ENCODE results near the gene LPGAT1. TPM values are rescaled to one million over a fixed set of nuclear protein-coding genes. Genes with fewer than 3 reads are reported as not detected.
"Not testable (repeated sequence)": the region's sequence is repeated elsewhere in the genome, so short reads cannot be mapped to it uniquely, and the experiment has no call there.

Gene LPGAT1
- total RNA-seq, 3 donors from 2014 or later (not counting 1 experiment from before 2014, with no cell fraction given), result 58.6 to 76.3 (median 71.5) TPM

DNA sequence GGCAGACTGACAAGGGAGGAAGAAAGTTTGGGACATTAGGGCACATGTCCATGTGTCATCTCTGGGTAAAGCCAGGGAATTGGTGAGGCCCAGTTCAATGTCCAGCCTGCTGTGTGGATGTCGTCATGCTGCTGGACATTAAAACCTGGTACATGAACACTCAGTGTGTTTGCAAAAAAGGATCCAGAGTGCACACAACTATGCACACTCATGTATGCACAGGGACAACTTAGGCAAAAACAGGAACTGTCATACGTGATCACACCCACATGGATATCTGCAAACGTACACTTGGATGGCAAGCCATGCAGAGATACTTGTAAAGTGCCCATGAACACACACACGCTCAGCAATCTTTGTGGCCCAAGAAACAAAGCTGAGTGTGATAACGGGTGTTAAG, 107.3 kb downstream of the LPGAT1 start:
- DNase-seq (no peak), ATAC-seq (no peak)
- Histone ChIP-seq H3K4me3 (ENCODE audit: low read length) (no peak overlapping the region), H3K4me1 (ENCODE audit: control insufficient read depth, insufficient read depth, low read length) (no peaks in the 10 kb centered on the region), H3K27me3 (ENCODE audit: control insufficient read depth, insufficient read depth, low read length) (no peaks in the 10 kb centered on the region), H3K9me3 (ENCODE audit: control insufficient read depth, insufficient read depth, low read length) (no peaks in the 10 kb centered on the region), H3K27ac (ENCODE audit: low read length) (no peak overlapping the region), H3K36me3 (ENCODE audit: control insufficient read depth, insufficient read depth, low read length) (no peaks in the 10 kb centered on the region)
- 86% methylated on average over 5 of the region's 5 CpGs for WGBS (ENCODE audit: insufficient coverage)
- Mint-ChIP-seq H3K9me3 (no peaks in the 10 kb centered on the region), H3K27me3 (ENCODE audit: low read depth in 2 of 2) (no peaks in the 10 kb centered on the region), H3K36me3 (no peaks in the 10 kb centered on the region), H3K4me3 (no peak overlapping the region), H3K27ac (no peak overlapping the region), H3K4me1 (no peaks in the 10 kb centered on the region)
- TF ChIP-seq, protein P1, sequence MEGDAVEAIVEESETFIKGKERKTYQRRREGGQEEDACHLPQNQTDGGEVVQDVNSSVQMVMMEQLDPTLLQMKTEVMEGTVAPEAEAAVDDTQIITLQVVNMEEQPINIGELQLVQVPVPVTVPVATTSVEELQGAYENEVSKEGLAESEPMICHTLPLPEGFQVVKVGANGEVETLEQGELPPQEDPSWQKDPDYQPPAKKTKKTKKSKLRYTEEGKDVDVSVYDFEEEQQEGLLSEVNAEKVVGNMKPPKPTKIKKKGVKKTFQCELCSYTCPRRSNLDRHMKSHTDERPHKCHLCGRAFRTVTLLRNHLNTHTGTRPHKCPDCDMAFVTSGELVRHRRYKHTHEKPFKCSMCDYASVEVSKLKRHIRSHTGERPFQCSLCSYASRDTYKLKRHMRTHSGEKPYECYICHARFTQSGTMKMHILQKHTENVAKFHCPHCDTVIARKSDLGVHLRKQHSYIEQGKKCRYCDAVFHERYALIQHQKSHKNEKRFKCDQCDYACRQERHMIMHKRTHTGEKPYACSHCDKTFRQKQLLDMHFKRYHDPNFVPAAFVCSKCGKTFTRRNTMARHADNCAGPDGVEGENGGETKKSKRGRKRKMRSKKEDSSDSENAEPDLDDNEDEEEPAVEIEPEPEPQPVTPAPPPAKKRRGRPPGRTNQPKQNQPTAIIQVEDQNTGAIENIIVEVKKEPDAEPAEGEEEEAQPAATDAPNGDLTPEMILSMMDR (IDR thresholded peaks at IDR 0.05), result no peak
- intact Hi-C loops (cut with micrococcal nuclease), result no loop called here

DNA sequence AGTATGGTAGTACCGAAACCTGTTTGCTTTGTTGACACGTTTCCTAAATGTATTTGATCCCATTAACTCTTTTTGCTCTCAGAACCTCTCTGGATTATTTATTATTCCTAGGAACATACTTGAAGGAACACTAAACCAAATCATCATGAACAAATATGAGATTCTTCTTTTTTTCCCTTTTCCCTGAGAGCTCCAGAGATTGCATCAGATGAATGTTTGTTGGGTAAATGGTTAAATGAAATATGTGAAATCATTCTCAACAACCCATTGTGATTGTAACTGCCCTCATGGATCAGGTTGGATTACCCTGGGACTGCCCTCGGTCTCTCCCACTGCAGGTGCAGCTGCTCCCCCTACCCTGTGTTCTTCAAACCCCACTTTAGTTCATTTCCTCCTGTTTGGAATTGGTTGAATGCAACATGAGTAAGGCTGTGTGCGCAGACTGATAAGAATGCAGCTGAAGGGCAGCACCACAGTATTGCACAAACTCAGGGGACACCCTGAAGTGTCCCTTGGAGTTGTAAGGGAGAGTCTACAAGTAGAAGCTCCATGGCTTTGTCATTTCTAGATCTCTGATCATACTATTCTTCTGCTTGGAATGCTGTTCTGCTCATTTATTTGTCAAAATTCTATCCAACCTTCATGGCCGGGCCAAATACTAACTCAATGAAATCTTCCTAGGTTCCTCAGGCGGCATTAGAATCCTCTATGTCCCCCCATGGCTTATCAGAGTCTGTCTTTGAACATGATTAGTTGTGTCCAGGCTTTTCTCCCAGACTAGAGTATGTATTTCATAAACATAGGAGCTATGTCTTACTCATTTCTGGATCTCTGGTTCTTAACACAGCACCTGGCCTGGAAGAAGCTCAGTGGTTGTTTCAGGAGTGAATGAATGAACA, 108.0 kb downstream of the LPGAT1 start:
- H3K9me3 Mint-ChIP-seq, result no peaks in the 10 kb centered on the region
- WGBS (ENCODE audit: insufficient coverage), result 95% methylated on average over 6 of the region's 6 CpGs
- H3K4me1 Mint-ChIP-seq, result no peaks in the 10 kb centered on the region
- Histone ChIP-seq H3K9me3 (ENCODE audit: control insufficient read depth, insufficient read depth, low read length) (no peaks in the 10 kb centered on the region), H3K27me3 (ENCODE audit: control insufficient read depth, insufficient read depth, low read length) (no peaks in the 10 kb centered on the region), H3K4me3 (ENCODE audit: low read length) (no peak overlapping the region), H3K27ac (ENCODE audit: low read length) (no peak overlapping the region), H3K36me3 (ENCODE audit: control insufficient read depth, insufficient read depth, low read length) (no peaks in the 10 kb centered on the region), H3K4me1 (ENCODE audit: control insufficient read depth, insufficient read depth, low read length) (no peaks in the 10 kb centered on the region)
- no peaks in the 10 kb centered on the region for H3K27me3 Mint-ChIP-seq (ENCODE audit: low read depth in 2 of 2)
- TF ChIP-seq, protein P1 (IDR thresholded peaks at IDR 0.05), result no peak
- H3K36me3 Mint-ChIP-seq, result no peaks in the 10 kb centered on the region
- ATAC-seq, result no peak
- no peak overlapping the region for H3K4me3 Mint-ChIP-seq
- no peak for DNase-seq
- intact Hi-C loops (cut with micrococcal nuclease), result no loop called here
- H3K27ac Mint-ChIP-seq, result no peak overlapping the region

DNA sequence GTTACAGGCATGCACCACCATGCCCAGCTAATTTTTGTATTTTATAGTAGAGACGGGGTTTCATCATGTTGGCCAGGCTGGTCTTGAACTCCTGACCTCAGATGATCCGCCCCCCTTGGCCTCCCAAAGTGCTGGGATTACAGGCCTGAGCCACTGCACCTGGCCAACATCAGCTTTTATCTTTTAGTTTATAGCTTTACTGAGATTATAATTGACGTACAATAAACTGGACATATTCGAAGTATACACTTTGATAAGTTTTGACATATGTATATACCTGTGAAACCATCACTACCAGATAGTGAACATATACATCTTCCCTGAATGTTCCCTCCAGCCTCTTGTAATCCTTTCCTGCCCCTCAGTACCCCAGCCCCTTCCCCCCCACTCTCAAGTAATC, 114.0 kb downstream of the LPGAT1 start:
- H3K4me3 ChIP-seq (ENCODE audit: low read length); H3K27ac ChIP-seq (ENCODE audit: low read length); H3K4me3 Mint-ChIP-seq; DNase-seq; H3K4me1 ChIP-seq (ENCODE audit: control insufficient read depth, insufficient read depth, low read length); intact Hi-C loops (cut with micrococcal nuclease); H3K27ac Mint-ChIP-seq; H3K27me3 ChIP-seq (ENCODE audit: control insufficient read depth, insufficient read depth, low read length); H3K4me1 Mint-ChIP-seq; ATAC-seq; H3K36me3 ChIP-seq (ENCODE audit: control insufficient read depth, insufficient read depth, low read length); H3K9me3 ChIP-seq (ENCODE audit: control insufficient read depth, insufficient read depth, low read length); H3K27me3 Mint-ChIP-seq (ENCODE audit: low read depth in 2 of 2); H3K36me3 Mint-ChIP-seq; H3K9me3 Mint-ChIP-seq: not testable (repeated sequence)
- 97% methylated on average over 2 of the region's 4 CpGs for WGBS (ENCODE audit: insufficient coverage)

DNA sequence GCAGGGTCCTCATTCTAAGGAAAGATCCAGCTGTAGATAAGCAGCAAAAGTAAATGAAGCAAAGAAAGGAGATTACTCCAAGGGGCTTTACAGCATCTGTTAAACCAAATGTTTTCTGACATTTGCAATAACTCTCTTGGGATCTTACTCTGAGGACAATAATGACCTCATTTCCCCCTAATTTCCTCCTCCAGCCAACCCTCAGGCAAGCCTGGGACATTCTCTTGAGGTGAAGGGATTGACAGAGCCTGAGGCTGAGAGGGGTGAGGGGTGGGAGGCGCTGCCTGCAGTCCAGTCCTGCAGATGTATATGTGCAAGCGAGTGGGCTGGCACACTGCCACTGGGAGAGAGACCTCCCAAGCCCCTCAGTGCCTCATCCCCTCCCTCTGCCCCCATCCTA, 114.6 kb downstream of the LPGAT1 start:
- 91% methylated on average over 2 of the region's 2 CpGs for WGBS (ENCODE audit: insufficient coverage)
- H3K27me3 Mint-ChIP-seq (ENCODE audit: low read depth in 2 of 2), result no peaks in the 10 kb centered on the region
- ATAC-seq, result no peak

More for the DNA sequence above, 114.6 kb downstream of the LPGAT1 start:
- Mint-ChIP-seq H3K27ac (no peak overlapping the region), H3K36me3 (no peaks in the 10 kb centered on the region), H3K4me3 (no peak overlapping the region), H3K9me3 (no peaks in the 10 kb centered on the region), H3K4me1 (no peaks in the 10 kb centered on the region)
- DNase-seq, result no peak
- H3K4me3 ChIP-seq (ENCODE audit: low read length), result no peak overlapping the region
- H3K9me3 ChIP-seq (ENCODE audit: control insufficient read depth, insufficient read depth, low read length), result no peaks in the 10 kb centered on the region
- H3K27ac ChIP-seq (ENCODE audit: low read length), result no peak overlapping the region
- TF ChIP-seq, protein P1 (IDR thresholded peaks at IDR 0.05), result no peak
- H3K4me1 ChIP-seq (ENCODE audit: control insufficient read depth, insufficient read depth, low read length), result no peaks in the 10 kb centered on the region
- no peaks in the 10 kb centered on the region for H3K27me3 ChIP-seq (ENCODE audit: control insufficient read depth, insufficient read depth, low read length)
- intact Hi-C loops (cut with micrococcal nuclease), result no loop called here
- H3K36me3 ChIP-seq (ENCODE audit: control insufficient read depth, insufficient read depth, low read length), result no peaks in the 10 kb centered on the region

All from natural killer cell (primary cell).